Esophagus squamous epithelium (tissue), 4 donors: Measurements from ENCODE around the gene NR1I3.

ENCODE experiments used
- CTCF ChIP-seq, 6 experiments: fragments of 450-650 bp in 4 of 6; fragments of 200-600 bp in 2 of 6; sonication (generic) in 2 of 6; IDR thresholded peaks; one replicate each; pipeline ENCODE4 v1.5.1; 2016 to 2019; ENCODE audit warnings: antibody characterized with exemption in 6 of 6, mild to moderate bottlenecking in 4 of 6, moderate library complexity in 4 of 6
- POLR2A ChIP-seq, 4 donors: fragments of 450-650 bp; IDR thresholded peaks; one replicate each; pipeline ENCODE4 v1.6.1; 2017; ENCODE audit warnings: antibody characterized with exemption in 4 of 4, mild to moderate bottlenecking in 4 of 4, moderate library complexity in 3 of 4

DNA sequence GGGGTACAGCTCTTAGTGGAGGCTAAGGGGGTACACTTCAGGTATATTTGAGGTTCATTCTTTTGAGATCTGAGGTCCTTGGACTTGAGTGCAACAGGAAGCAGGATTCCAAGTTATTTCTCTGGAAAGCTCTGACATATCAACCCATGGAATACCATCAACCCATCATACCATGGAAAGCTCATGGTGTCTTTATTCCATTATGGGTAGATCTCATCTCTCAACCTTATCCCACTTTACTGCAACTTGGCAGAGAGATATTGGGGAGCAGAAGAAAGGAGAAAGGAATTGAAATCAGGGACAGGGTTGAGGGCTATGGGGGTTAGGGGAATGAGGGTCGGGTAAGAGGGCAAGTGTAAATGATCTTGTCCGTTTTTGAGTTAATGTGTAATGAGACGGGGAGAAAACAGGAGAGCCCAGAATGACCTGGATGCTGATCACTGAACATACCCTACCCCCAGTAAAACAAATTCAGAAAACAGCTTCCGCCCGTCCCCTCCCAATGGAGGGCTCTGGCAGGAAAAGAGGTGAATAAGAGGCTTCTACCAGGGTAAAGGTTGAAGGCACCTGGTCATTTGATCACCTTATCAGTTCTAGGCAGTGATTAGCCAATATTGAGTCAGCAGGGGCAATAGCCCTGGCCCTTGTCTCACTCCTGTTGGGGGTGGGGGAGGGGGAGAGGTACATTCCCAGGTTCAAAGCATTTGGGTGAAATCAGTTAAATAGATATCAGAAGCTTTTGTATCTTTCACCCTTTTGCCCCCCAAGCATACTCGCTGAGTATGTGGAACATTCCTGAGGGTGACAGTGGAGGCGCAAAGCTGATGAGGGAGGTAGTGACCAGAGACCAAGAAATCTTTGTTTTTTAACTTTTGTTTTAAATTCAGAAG, 14.0 kb downstream of the NR1I3 start:
- TF ChIP-seq CTCF (IDR thresholded peaks at IDR 0.05) (no peak), POLR2A (IDR thresholded peaks at IDR 0.05) (no peak)
